ENCODE results near the gene SART1.

DNA sequence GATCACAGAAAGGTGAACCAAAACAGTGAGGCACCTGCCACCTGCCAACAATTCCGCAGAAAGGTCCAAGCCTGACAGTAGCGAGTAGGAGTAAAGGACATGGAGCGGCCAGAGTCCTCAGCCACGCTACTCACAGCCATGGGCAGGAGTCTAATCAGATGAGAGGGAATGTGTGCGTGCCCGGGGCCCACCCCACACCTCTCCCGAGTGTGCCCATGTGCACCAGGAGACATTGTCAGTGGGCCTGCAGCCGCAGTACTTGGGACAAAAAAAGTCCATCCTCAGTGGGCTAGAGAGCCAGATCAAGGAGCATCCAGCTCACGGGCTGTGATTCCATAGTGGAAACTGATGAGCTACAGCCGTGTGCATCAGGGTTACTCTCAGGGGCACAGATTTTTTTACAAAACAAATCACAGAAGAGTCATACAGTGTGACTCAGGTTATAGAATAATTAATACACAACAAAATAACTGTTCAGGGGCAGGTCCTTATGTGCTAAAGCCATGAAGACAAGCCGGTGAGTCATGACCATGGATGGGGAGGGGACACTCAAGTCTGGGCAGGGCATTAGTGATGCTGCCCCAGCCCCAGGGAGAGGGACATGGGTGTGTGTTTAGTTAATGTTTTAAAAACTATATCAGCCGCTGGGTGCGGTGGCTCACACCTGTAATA is 12.0 kb downstream of the SART1 start:
- TF ChIP-seq, protein P1, sequence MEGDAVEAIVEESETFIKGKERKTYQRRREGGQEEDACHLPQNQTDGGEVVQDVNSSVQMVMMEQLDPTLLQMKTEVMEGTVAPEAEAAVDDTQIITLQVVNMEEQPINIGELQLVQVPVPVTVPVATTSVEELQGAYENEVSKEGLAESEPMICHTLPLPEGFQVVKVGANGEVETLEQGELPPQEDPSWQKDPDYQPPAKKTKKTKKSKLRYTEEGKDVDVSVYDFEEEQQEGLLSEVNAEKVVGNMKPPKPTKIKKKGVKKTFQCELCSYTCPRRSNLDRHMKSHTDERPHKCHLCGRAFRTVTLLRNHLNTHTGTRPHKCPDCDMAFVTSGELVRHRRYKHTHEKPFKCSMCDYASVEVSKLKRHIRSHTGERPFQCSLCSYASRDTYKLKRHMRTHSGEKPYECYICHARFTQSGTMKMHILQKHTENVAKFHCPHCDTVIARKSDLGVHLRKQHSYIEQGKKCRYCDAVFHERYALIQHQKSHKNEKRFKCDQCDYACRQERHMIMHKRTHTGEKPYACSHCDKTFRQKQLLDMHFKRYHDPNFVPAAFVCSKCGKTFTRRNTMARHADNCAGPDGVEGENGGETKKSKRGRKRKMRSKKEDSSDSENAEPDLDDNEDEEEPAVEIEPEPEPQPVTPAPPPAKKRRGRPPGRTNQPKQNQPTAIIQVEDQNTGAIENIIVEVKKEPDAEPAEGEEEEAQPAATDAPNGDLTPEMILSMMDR (IDR thresholded peaks at IDR 0.05; ENCODE audit: low read length): no peak
- TF ChIP-seq EZH2 (optimal IDR thresholded peaks at IDR 0.05; ENCODE audit: low read depth, low read length): no peak
